ENCODE measurements around the gene FARP1. TPM values are rescaled to one million over a fixed set of nuclear protein-coding genes. Genes with fewer than 3 reads are reported as not detected.

Gene FARP1
- total and polyA plus RNA-seq, 10 of the 15 experiments (the other 5 are each of a cell fraction or from before 2014, with no cell fraction given) = 0.17 to 6.9 (median 0.68) TPM

DNA sequence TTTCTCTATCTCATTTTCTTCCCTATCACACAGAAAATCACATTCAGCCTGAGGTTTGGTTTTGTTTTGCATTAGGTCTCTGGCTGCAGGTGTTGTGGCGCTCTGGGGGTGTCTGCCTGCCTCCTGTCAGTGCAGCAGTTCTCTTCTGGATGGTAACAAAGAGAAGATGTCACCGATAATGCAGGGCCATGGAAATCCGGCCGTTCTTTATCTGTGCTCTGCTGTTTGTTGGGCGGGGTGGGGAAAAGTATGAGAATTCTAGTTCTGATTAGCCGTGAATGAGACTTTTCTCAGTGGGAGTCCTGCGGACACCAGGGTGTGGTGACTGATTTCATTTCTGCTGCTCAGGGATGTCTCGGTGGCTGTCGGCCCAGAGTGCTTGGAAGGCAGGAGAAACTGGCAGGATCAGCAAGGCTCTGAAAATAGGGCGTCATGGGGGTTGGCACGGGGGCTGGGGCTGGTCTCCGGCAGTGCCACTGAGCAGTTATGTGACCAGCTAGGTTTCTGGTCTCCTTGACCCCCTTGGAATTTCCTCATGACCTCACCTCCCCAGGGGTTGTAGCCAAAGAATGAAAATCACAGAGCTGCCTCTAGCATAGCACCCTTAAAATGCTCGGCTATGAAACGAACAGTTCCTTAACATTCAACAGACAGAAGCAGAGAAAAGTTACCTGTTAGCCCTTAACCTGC lies 29.2 kb downstream of the FARP1 start:
- H3K27me3 ChIP-seq (replicated peaks in 1 of 2; ENCODE audit: control insufficient read depth in 2 of 2, insufficient read depth in 2 of 2, low read length in 1 of 2) = no peaks in the 10 kb centered on the region
- RAD21 ChIA-PET (ENCODE audit: unreplicated experiment) = interaction anchor here (1.2 kb wide), 1 partner anchor 30 kb away, joined by 5 read pairs; no protein-coding TSS in a partner anchor
- H3K79me2 ChIP-seq (ENCODE audit: control insufficient read depth, insufficient read depth, low read length) = no peaks in the 10 kb centered on the region
- no peaks in the 10 kb centered on the region for H3K4me1 ChIP-seq (ENCODE audit: control insufficient read depth, insufficient read depth, low read length)
- CTCF ChIA-PET = interaction anchor here (0.8 kb wide), 1 partner anchor 75 kb away, joined by 5 read pairs; no protein-coding TSS in a partner anchor
- no peak overlapping the region for H3K9ac ChIP-seq (ENCODE audit: control insufficient read depth, insufficient read depth, low read length)
- no peak overlapping the region for H2AFZ ChIP-seq (ENCODE audit: control insufficient read depth, low read depth, low read length)
- no peak overlapping the region for H3K27ac ChIP-seq (ENCODE audit: control insufficient read depth, insufficient read depth)
- POLR2A ChIA-PET = no interaction called here
- H3K4me2 ChIP-seq (ENCODE audit: control insufficient read depth, insufficient read depth) = no peak overlapping the region
- H3K9me3 ChIP-seq (replicated peaks; ENCODE audit: control insufficient read depth, insufficient read depth, low read length) = no peaks in the 10 kb centered on the region; the same call in 2 of the 3 replicates
- WGBS (ENCODE audit: insufficient coverage, insufficient replicate concordance, low lambda C conversion rate, missing lambda C conversion rate) = 24% methylated on average over 14 of the region's 14 CpGs
- DNase-seq (ENCODE audit: low read depth, low spot score) = no peak
- BruUV-seq (replicated peaks) = no TSS peak
- H3K4me3 ChIP-seq = no peak overlapping the region
- no peak for ATAC-seq
- TF ChIP-seq STAT1 (conservative IDR thresholded peaks at IDR 0.05) (no peak), DPF2 (IDR thresholded peaks at IDR 0.05) (no peak), IKZF1 (conservative IDR thresholded peaks at IDR 0.05) (no peak), NBN (IDR thresholded peaks at IDR 0.05) (no peak), CBX3 (IDR thresholded peaks at IDR 0.05; ENCODE audit: borderline replicate concordance, low read depth) (no peak), EED (IDR thresholded peaks at IDR 0.05; ENCODE audit: low read depth) (no peak), CBX5 (IDR thresholded peaks at IDR 0.05; ENCODE audit: low read depth) (no peak), SIX5 (IDR thresholded peaks at IDR 0.05; ENCODE audit: low read depth, low read length, severe bottlenecking) (no peak)
- TF ChIP-seq, protein P1, sequence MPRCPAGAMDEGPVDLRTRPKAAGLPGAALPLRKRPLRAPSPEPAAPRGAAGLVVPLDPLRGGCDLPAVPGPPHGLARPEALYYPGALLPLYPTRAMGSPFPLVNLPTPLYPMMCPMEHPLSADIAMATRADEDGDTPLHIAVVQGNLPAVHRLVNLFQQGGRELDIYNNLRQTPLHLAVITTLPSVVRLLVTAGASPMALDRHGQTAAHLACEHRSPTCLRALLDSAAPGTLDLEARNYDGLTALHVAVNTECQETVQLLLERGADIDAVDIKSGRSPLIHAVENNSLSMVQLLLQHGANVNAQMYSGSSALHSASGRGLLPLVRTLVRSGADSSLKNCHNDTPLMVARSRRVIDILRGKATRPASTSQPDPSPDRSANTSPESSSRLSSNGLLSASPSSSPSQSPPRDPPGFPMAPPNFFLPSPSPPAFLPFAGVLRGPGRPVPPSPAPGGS (IDR thresholded peaks at IDR 0.05; ENCODE audit: borderline replicate concordance, insufficient read depth, low read depth, low read length, poor library complexity, severe bottlenecking) = no peak
- TF ChIP-seq, protein P2, sequence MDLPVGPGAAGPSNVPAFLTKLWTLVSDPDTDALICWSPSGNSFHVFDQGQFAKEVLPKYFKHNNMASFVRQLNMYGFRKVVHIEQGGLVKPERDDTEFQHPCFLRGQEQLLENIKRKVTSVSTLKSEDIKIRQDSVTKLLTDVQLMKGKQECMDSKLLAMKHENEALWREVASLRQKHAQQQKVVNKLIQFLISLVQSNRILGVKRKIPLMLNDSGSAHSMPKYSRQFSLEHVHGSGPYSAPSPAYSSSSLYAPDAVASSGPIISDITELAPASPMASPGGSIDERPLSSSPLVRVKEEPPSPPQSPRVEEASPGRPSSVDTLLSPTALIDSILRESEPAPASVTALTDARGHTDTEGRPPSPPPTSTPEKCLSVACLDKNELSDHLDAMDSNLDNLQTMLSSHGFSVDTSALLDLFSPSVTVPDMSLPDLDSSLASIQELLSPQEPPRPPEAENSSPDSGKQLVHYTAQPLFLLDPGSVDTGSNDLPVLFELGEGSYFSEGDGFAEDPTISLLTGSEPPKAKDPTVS (IDR thresholded peaks at IDR 0.05; ENCODE audit: low read depth, low read length) = no peak
- TF ChIP-seq, protein P3, sequence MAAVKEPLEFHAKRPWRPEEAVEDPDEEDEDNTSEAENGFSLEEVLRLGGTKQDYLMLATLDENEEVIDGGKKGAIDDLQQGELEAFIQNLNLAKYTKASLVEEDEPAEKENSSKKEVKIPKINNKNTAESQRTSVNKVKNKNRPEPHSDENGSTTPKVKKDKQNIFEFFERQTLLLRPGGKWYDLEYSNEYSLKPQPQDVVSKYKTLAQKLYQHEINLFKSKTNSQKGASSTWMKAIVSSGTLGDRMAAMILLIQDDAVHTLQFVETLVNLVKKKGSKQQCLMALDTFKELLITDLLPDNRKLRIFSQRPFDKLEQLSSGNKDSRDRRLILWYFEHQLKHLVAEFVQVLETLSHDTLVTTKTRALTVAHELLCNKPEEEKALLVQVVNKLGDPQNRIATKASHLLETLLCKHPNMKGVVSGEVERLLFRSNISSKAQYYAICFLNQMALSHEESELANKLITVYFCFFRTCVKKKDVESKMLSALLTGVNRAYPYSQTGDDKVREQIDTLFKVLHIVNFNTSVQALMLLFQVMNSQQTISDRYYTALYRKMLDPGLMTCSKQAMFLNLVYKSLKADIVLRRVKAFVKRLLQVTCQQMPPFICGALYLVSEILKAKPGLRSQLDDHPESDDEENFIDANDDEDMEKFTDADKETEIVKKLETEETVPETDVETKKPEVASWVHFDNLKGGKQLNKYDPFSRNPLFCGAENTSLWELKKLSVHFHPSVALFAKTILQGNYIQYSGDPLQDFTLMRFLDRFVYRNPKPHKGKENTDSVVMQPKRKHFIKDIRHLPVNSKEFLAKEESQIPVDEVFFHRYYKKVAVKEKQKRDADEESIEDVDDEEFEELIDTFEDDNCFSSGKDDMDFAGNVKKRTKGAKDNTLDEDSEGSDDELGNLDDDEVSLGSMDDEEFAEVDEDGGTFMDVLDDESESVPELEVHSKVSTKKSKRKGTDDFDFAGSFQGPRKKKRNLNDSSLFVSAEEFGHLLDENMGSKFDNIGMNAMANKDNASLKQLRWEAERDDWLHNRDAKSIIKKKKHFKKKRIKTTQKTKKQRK (IDR thresholded peaks at IDR 0.05; ENCODE audit: low read depth, low read length) = no peak
- TF ChIP-seq, protein P4, sequence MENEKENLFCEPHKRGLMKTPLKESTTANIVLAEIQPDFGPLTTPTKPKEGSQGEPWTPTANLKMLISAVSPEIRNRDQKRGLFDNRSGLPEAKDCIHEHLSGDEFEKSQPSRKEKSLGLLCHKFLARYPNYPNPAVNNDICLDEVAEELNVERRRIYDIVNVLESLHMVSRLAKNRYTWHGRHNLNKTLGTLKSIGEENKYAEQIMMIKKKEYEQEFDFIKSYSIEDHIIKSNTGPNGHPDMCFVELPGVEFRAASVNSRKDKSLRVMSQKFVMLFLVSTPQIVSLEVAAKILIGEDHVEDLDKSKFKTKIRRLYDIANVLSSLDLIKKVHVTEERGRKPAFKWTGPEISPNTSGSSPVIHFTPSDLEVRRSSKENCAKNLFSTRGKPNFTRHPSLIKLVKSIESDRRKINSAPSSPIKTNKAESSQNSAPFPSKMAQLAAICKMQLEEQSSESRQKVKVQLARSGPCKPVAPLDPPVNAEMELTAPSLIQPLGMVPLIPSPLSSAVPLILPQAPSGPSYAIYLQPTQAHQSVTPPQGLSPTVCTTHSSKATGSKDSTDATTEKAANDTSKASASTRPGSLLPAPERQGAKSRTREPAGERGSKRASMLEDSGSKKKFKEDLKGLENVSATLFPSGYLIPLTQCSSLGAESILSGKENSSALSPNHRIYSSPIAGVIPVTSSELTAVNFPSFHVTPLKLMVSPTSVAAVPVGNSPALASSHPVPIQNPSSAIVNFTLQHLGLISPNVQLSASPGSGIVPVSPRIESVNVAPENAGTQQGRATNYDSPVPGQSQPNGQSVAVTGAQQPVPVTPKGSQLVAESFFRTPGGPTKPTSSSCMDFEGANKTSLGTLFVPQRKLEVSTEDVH (IDR thresholded peaks at IDR 0.05; ENCODE audit: low read depth, partially characterized antibody) = no peak
- SMC1A ChIA-PET (ENCODE audit: uncharacterized antibody, unreplicated experiment) = interaction anchor here (0.6 to 1.1 kb wide), 2 partner anchors 10 to 1056 kb away, joined by 3 to 4 read pairs; no protein-coding TSS in a partner anchor
- intact Hi-C loops (cut with micrococcal nuclease; ENCODE audit: unreplicated experiment) = no loop called here
- H3K36me3 ChIP-seq (ENCODE audit: control insufficient read depth in 2 of 2, insufficient read depth in 2 of 2, low read length in 1 of 2) = no peaks in the 10 kb centered on the region
- in situ Hi-C loops (cut with MboI) = no loop called here
- H4K20me1 ChIP-seq (ENCODE audit: control insufficient read depth, insufficient read depth) = no peaks in the 10 kb centered on the region
- no peak for FAIRE-seq
